ENCODE measurements around the gene CLBA1. TPM values are rescaled to one million over a fixed set of nuclear protein-coding genes. Genes with fewer than 3 reads are reported as not detected.

The CLBA1 gene
- polyA plus RNA-seq, 1 of the 3 experiments (the other 2 are of a cell fraction), result 18.5 TPM

GRCh38 chr14:105030194-105030593 is 44.6 kb downstream of the CLBA1 start:
- CTCF ChIA-PET, result interaction anchor here (1.0 to 6.6 kb wide), 2 partner anchors 14 to 55 kb away, joined by 3 to 63 read pairs; no protein-coding TSS in a partner anchor
- 91% methylated on average over 1 of the region's 2 CpGs for WGBS (ENCODE audit: low lambda C conversion rate)
- no peak overlapping the region for H3K4me2 ChIP-seq

More at GRCh38 chr14:105030194-105030593, 44.6 kb downstream of the CLBA1 start:
- Histone ChIP-seq H2AFZ (ENCODE audit: low read depth) (no peak overlapping the region), H3K36me3 (replicated peaks in 1 of 2; ENCODE audit: control insufficient read depth in 1 of 2, insufficient read depth in 2 of 2, low read length in 1 of 2) (no peaks in the 10 kb centered on the region), H3F3A (replicated peaks; ENCODE audit: insufficient read depth) (peaks cover 33% of the 10 kb centered on the region), H3K4me3 (ENCODE audit: low read depth in 2 of 2, low read length in 1 of 2) (no peak overlapping the region), H3K27me3 (ENCODE audit: insufficient read depth) (no peaks in the 10 kb centered on the region), H3K79me2 (ENCODE audit: insufficient read depth) (no peaks in the 10 kb centered on the region), H3K9me2 (no peaks in the 10 kb centered on the region), H3K9ac (no peak overlapping the region), H3K4me1 (ENCODE audit: control insufficient read depth in 1 of 2, insufficient read depth in 2 of 2, low read depth in 1 of 2, low read length in 1 of 2) (peaks cover 11 to 13% of the 10 kb centered on the region in 2 experiments; a peak in 2 of 4 replicates), H3K9me3 (no peaks in the 10 kb centered on the region), H3K27ac (ENCODE audit: low read depth in 2 of 2, low read length in 1 of 2) (peak overlapping the region in 1 of 2 experiments; percentile 70; a peak in 1 of 4 replicates), H4K20me1 (ENCODE audit: insufficient read depth) (no peaks in the 10 kb centered on the region)
- no peak for DNase-seq
- POLR2A ChIA-PET, result interaction anchor here (0.6 kb wide), 1 partner anchor 11 kb away, joined by 4 read pairs; no protein-coding TSS in a partner anchor
- no peak for TF ChIP-seq GABPA (IDR thresholded peaks at IDR 0.05; ENCODE audit: low read depth)
- TF ChIP-seq YY1 (IDR thresholded peaks at IDR 0.05; ENCODE audit: low read depth), result no peak
- TF ChIP-seq MXI1 (IDR thresholded peaks at IDR 0.05; ENCODE audit: low read depth, low read length), result no peak
- no peak for TF ChIP-seq NRF1 (IDR thresholded peaks at IDR 0.05; ENCODE audit: low read depth, low read length)
- no peak for TF ChIP-seq RFX5 (IDR thresholded peaks at IDR 0.05; ENCODE audit: low read length)
- TF ChIP-seq ELF1 (IDR thresholded peaks at IDR 0.05), result no peak
- TF ChIP-seq MAX (IDR thresholded peaks at IDR 0.05; ENCODE audit: low read depth), result no peak
- no peak for TF ChIP-seq PBX3 (IDR thresholded peaks at IDR 0.05)
- no peak for TF ChIP-seq REST (IDR thresholded peaks at IDR 0.05; ENCODE audit: low read depth, low read length)
- TF ChIP-seq EZH2phosphoT487 (IDR thresholded peaks at IDR 0.05; ENCODE audit: borderline replicate concordance, low read depth), result no peak
- no peak for TF ChIP-seq SIN3A (IDR thresholded peaks at IDR 0.05; ENCODE audit: borderline replicate concordance, low read depth, low read length)
